ENCODE results near the gene SUV39H1. TPM values are rescaled to one million over a fixed set of nuclear protein-coding genes. Genes with fewer than 3 reads are reported as not detected.
A peak's percentile ranks its signal among the peaks of the same experiment; 100 is the strongest.
"Not testable (repeated sequence)": the region's sequence is repeated elsewhere in the genome, so short reads cannot be mapped to it uniquely, and the experiment has no call there.

SUV39H1 gene
- total and polyA plus RNA-seq, 11 donors: 1.9 to 6.7 (median 3.6) TPM

- H3K9me3 ChIP-seq: no peaks in the 10 kb centered on the region
- no peak overlapping the region for H3K4me3 ChIP-seq
- ATAC-seq (no peak), DNase-seq (no peak)
- H3K27me3 ChIP-seq: peaks cover 0 to 10% (median 0%) of the 10 kb centered on the region in 9 donors
- H3K4me1 ChIP-seq: no peaks in the 10 kb centered on the region
- H3K36me3 ChIP-seq: no peaks in the 10 kb centered on the region
- WGBS, 4 donors: 40 to 50% (median 47%) methylated on average over 8 to 11 of the region's 11 CpGs
- intact Hi-C loops (cut with DNase I): no loop called here
- no peak for TF ChIP-seq POLR2A (IDR thresholded peaks at IDR 0.05)
- TF ChIP-seq, protein P1, sequence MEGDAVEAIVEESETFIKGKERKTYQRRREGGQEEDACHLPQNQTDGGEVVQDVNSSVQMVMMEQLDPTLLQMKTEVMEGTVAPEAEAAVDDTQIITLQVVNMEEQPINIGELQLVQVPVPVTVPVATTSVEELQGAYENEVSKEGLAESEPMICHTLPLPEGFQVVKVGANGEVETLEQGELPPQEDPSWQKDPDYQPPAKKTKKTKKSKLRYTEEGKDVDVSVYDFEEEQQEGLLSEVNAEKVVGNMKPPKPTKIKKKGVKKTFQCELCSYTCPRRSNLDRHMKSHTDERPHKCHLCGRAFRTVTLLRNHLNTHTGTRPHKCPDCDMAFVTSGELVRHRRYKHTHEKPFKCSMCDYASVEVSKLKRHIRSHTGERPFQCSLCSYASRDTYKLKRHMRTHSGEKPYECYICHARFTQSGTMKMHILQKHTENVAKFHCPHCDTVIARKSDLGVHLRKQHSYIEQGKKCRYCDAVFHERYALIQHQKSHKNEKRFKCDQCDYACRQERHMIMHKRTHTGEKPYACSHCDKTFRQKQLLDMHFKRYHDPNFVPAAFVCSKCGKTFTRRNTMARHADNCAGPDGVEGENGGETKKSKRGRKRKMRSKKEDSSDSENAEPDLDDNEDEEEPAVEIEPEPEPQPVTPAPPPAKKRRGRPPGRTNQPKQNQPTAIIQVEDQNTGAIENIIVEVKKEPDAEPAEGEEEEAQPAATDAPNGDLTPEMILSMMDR (IDR thresholded peaks at IDR 0.05): no peak
- no peak overlapping the region for H3K27ac ChIP-seq
These were observed 7.2 kb upstream of the SUV39H1 start for GRCh38 chrX:48689208-48689920.

DNA sequence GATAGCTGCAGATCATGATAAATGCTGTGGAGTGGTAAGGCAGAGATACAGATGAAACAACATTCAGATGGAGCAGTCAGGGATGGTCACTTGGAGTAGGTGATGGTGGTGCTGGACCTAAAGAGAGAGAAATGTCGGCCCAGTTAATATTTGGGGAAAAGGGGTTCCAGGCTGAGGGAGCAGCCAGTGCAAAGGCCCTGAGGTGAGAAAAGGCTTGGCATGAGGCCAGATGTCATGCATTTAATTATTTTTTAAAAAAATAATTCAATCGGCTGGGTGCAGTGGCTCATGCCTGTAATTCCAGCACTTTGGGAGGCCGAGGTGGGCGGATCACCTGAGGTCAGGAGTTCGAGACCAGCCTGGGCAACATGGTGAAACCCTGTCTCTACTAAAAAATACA lies 4.8 kb upstream of the SUV39H1 start:
- H3K4me1 ChIP-seq, DNase-seq, H3K27ac ChIP-seq, H3K36me3 ChIP-seq, H3K9me3 ChIP-seq, H3K4me3 ChIP-seq, ATAC-seq: not testable (repeated sequence)
- WGBS, 4 donors: 78 to 90% (median 87%) methylated on average over 5 of the region's 5 CpGs
- peaks cover 0 to 10% (median 0%) of the 10 kb centered on the region in 9 donors for H3K27me3 ChIP-seq
- intact Hi-C loops (cut with DNase I): loop anchor here in 2 of 10 donors (10.0 kb wide), 3 partner anchors 113 to 363 kb away; partner anchors contain the start of genes CCDC120 (in 1 of the 2), HDAC6 (in 1 of the 2), PQBP1 (in 1 of the 2) and TIMM17B (in 1 of the 2)

- 31 to 54% (median 40%) methylated on average over 9 to 15 of the region's 15 CpGs for WGBS, 4 donors
- Histone ChIP-seq H3K27me3 (peaks cover 0 to 10% (median 0%) of the 10 kb centered on the region in 9 donors), H3K9me3 (no peaks in the 10 kb centered on the region), H3K36me3 (peaks cover 0 to 10% (median 0%) of the 10 kb centered on the region in 9 donors), H3K4me3 (peak overlapping the region in 3 of 12 donors; percentile 53 to 86 (median 63)), H3K27ac (peak overlapping the region in 2 of 12 donors; percentile 86 to 88), H3K4me1 (peaks cover 0 to 16% (median 2%) of the 10 kb centered on the region in 12 donors)
- DNase-seq (no peak), ATAC-seq (no peak)
- intact Hi-C loops (cut with DNase I): loop anchor here in 6 of 10 donors (5.0 to 10.0 kb wide), 5 partner anchors 42 to 360 kb away; partner anchors contain the start of genes HDAC6 (in 4 of the 6), CCDC120 (in 1 of the 6), PQBP1 (in 1 of the 6) and TIMM17B (in 1 of the 6)
- no peak for TF ChIP-seq POLR2A (IDR thresholded peaks at IDR 0.05)
- TF ChIP-seq, protein P1 (IDR thresholded peaks at IDR 0.05): no peak
These were observed 1.6 kb upstream of the SUV39H1 start for GRCh38 chrX:48694776-48695533.

DNA sequence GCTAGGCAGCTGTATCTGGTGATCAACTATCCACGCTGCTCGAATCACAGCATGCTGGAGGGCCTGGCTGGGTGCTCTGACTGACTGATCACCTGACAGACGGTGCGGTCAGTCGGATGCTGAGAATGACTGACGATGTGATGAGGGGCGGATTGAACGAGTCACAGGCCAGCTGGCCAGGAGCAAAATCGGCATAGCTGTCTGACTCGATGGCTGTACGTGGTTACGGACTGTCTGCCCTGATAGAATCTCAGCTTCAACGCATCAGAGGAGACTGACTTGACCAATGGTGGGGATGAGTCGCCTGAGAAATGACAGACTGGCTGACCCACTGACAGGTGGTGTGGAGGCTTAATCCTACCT lies 1.0 kb upstream of the SUV39H1 start:
- no peak for ATAC-seq
- H3K4me3 ChIP-seq: peak overlapping the region in 10 of 12 donors; percentile 41 to 87 (median 66)
- 21 to 60% (median 41%) methylated on average over 14 of the region's 14 CpGs for WGBS, 4 donors
- H3K4me1 ChIP-seq: peaks cover 0 to 16% (median 2%) of the 10 kb centered on the region in 12 donors
- DNase-seq: no peak
- H3K36me3 ChIP-seq: peaks cover 0 to 15% (median 4%) of the 10 kb centered on the region in 9 donors
- intact Hi-C loops (cut with DNase I): loop anchor here in 6 of 10 donors (5.0 to 10.0 kb wide), 5 partner anchors 42 to 359 kb away; partner anchors contain the start of genes HDAC6 (in 4 of the 6), CCDC120 (in 1 of the 6), PQBP1 (in 1 of the 6) and TIMM17B (in 1 of the 6)
- H3K27ac ChIP-seq: peak overlapping the region in 11 of 12 donors; percentile 70 to 93 (median 88)
- TF ChIP-seq, protein P1 (IDR thresholded peaks at IDR 0.05): no peak
- no peak for TF ChIP-seq POLR2A (IDR thresholded peaks at IDR 0.05)
- H3K27me3 ChIP-seq: peaks cover 0 to 10% (median 0%) of the 10 kb centered on the region in 9 donors
- no peaks in the 10 kb centered on the region for H3K9me3 ChIP-seq
